ENCODE measurements around the gene SEMA3E.

The SEMA3E gene

DNA sequence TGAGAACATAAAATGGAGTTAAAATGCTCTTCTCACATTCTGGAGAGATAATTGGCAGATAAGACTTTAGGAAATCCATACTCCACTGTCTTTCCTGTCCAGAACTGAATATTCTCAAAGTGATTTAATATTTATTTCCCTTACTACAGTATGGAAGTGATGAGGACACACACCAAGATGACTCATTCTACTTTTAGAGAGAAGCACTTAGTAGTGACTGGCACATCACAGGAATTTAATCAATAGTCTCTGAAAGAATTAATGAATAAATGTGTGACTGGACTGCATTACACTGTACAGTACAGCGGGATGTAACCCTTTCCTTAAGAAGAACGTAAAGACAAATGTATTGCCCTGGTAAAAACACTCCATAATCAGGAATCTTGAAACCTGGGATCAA, 116.7 kb downstream of the SEMA3E start (continued):
- TF ChIP-seq, protein P1, sequence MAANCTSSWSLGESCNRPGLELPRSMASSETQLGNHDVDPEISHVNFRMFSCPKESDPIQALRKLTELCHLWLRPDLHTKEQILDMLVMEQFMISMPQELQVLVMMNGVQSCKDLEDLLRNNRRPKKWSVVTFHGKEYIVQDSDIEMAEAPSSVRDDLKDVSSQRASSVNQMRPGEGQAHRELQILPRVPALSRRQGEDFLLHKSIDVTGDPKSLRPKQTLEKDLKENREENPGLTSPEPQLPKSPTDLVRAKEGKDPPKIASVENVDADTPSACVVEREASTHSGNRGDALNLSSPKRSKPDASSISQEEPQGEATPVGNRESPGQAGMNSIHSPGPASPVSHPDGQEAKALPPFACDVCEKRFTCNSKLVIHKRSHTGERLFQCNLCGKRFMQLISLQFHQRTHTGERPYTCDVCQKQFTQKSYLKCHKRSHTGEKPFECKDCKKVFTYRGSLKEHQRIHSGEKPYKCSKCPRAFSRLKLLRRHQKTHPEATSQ (tag by site-specific recombination; IDR thresholded peaks at IDR 0.05): no peak
- no peak for TF ChIP-seq ZNF596 (tag by site-specific recombination; IDR thresholded peaks at IDR 0.05)
- no peak for TF ChIP-seq YY2 (tag by site-specific recombination; IDR thresholded peaks at IDR 0.05)

DNA sequence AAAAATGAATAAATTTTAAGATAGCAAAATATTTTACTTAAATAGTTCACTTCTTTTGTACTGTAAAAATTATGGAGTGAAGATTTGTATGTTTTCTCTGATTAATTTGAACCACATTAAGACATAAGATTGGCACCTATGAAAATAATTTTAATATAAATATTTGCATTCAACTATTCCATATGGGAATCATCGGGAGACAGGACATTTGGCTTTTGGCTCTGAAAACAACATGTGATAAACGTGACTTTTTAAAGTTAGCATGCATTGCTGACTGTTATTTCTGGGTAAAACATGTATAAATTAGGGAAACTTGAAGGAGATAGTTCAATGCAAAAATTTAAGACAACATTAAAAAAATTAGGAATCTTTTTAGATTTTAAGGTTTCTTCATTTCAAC, 117.2 kb downstream of the SEMA3E start:
- ChIA-PET CTCF (no interaction called here), POLR2A (no interaction called here)
- Histone ChIP-seq H3K4me1 (ENCODE audit: control insufficient read depth, insufficient read depth, low read length) (no peaks in the 10 kb centered on the region), H3K9me3 (ENCODE audit: control insufficient read depth, insufficient read depth, low read depth, low read length) (no peaks in the 10 kb centered on the region), H3K27ac (ENCODE audit: extremely low read depth, low read depth, low read length) (no peak overlapping the region), H3K4me3 (ENCODE audit: low read depth, low read length) (no peak overlapping the region), H3K36me3 (ENCODE audit: control insufficient read depth in 2 of 2, insufficient read depth in 1 of 2, low read length in 2 of 2) (no peaks in the 10 kb centered on the region)
- TF ChIP-seq, protein P2, sequence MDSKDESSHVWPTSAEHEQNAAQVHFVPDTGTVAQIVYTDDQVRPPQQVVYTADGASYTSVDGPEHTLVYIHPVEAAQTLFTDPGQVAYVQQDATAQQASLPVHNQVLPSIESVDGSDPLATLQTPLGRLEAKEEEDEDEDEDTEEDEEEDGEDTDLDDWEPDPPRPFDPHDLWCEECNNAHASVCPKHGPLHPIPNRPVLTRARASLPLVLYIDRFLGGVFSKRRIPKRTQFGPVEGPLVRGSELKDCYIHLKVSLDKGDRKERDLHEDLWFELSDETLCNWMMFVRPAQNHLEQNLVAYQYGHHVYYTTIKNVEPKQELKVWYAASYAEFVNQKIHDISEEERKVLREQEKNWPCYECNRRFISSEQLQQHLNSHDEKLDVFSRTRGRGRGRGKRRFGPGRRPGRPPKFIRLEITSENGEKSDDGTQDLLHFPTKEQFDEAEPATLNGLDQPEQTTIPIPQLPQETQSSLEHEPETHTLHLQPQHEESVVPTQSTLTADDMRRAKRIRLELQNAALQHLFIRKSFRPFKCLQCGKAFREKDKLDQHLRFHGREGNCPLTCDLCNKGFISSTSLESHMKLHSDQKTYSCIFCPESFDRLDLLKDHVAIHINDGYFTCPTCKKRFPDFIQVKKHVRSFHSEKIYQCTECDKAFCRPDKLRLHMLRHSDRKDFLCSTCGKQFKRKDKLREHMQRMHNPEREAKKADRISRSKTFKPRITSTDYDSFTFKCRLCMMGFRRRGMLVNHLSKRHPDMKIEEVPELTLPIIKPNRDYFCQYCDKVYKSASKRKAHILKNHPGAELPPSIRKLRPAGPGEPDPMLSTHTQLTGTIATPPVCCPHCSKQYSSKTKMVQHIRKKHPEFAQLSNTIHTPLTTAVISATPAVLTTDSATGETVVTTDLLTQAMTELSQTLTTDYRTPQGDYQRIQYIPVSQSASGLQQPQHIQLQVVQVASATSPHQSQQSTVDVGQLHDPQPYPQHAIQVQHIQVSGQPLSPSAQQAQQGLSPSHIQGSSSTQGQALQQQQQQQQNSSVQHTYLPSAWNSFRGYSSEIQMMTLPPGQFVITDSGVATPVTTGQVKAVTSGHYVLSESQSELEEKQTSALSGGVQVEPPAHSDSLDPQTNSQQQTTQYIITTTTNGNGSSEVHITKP (tag by site-specific recombination; IDR thresholded peaks at IDR 0.05): no peak
- TF ChIP-seq ZNF654 (tag by site-specific recombination; IDR thresholded peaks at IDR 0.05; ENCODE audit: low read depth) (no peak), ZNF830 (tag by site-specific recombination; IDR thresholded peaks at IDR 0.05; ENCODE audit: low read depth) (no peak), ZNF768 (tag by site-specific recombination; IDR thresholded peaks at IDR 0.05) (no peak), ZNF76 (tag by site-specific recombination; IDR thresholded peaks at IDR 0.05; ENCODE audit: borderline replicate concordance, low read depth) (no peak), ZNF16 (tag by site-specific recombination; IDR thresholded peaks at IDR 0.05; ENCODE audit: low read depth) (no peak), ZNF214 (tag by site-specific recombination; IDR thresholded peaks at IDR 0.05; ENCODE audit: borderline replicate concordance) (no peak), ZNF350 (tag by site-specific recombination; IDR thresholded peaks at IDR 0.05) (no peak), ZNF10 (tag by site-specific recombination; IDR thresholded peaks at IDR 0.05) (no peak), ZNF623 (tag by site-specific recombination; IDR thresholded peaks at IDR 0.05) (no peak), HOXA7 (CRISPR knock-in tag; IDR thresholded peaks at IDR 0.05; ENCODE audit: borderline replicate concordance) (no peak), ZNF138 (tag by site-specific recombination; IDR thresholded peaks at IDR 0.05; ENCODE audit: borderline replicate concordance) (no peak), ZNF658 (tag by site-specific recombination; IDR thresholded peaks at IDR 0.05) (no peak), ZNF175 (tag by site-specific recombination; IDR thresholded peaks at IDR 0.05) (no peak)
- TF ChIP-seq, protein P3, sequence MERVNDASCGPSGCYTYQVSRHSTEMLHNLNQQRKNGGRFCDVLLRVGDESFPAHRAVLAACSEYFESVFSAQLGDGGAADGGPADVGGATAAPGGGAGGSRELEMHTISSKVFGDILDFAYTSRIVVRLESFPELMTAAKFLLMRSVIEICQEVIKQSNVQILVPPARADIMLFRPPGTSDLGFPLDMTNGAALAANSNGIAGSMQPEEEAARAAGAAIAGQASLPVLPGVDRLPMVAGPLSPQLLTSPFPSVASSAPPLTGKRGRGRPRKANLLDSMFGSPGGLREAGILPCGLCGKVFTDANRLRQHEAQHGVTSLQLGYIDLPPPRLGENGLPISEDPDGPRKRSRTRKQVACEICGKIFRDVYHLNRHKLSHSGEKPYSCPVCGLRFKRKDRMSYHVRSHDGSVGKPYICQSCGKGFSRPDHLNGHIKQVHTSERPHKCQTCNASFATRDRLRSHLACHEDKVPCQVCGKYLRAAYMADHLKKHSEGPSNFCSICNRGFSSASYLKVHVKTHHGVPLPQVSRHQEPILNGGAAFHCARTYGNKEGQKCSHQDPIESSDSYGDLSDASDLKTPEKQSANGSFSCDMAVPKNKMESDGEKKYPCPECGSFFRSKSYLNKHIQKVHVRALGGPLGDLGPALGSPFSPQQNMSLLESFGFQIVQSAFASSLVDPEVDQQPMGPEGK (tag by site-specific recombination; IDR thresholded peaks at IDR 0.05): no peak
- TF ChIP-seq, protein P4, sequence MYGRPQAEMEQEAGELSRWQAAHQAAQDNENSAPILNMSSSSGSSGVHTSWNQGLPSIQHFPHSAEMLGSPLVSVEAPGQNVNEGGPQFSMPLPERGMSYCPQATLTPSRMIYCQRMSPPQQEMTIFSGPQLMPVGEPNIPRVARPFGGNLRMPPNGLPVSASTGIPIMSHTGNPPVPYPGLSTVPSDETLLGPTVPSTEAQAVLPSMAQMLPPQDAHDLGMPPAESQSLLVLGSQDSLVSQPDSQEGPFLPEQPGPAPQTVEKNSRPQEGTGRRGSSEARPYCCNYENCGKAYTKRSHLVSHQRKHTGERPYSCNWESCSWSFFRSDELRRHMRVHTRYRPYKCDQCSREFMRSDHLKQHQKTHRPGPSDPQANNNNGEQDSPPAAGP (tag by site-specific recombination; IDR thresholded peaks at IDR 0.05): no peak
- TF ChIP-seq, protein P5, sequence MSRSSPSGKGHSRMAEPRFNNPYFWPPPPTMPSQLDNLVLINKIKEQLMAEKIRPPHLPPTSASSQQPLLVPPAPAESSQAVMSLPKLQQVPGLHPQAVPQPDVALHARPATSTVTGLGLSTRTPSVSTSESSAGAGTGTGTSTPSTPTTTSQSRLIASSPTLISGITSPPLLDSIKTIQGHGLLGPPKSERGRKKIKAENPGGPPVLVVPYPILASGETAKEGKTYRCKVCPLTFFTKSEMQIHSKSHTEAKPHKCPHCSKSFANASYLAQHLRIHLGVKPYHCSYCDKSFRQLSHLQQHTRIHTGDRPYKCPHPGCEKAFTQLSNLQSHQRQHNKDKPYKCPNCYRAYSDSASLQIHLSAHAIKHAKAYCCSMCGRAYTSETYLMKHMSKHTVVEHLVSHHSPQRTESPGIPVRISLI (tag by site-specific recombination; IDR thresholded peaks at IDR 0.05): no peak
- TF ChIP-seq, protein P6, sequence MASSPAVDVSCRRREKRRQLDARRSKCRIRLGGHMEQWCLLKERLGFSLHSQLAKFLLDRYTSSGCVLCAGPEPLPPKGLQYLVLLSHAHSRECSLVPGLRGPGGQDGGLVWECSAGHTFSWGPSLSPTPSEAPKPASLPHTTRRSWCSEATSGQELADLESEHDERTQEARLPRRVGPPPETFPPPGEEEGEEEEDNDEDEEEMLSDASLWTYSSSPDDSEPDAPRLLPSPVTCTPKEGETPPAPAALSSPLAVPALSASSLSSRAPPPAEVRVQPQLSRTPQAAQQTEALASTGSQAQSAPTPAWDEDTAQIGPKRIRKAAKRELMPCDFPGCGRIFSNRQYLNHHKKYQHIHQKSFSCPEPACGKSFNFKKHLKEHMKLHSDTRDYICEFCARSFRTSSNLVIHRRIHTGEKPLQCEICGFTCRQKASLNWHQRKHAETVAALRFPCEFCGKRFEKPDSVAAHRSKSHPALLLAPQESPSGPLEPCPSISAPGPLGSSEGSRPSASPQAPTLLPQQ (tag by site-specific recombination; IDR thresholded peaks at IDR 0.05): no peak
- TF ChIP-seq, protein P7, sequence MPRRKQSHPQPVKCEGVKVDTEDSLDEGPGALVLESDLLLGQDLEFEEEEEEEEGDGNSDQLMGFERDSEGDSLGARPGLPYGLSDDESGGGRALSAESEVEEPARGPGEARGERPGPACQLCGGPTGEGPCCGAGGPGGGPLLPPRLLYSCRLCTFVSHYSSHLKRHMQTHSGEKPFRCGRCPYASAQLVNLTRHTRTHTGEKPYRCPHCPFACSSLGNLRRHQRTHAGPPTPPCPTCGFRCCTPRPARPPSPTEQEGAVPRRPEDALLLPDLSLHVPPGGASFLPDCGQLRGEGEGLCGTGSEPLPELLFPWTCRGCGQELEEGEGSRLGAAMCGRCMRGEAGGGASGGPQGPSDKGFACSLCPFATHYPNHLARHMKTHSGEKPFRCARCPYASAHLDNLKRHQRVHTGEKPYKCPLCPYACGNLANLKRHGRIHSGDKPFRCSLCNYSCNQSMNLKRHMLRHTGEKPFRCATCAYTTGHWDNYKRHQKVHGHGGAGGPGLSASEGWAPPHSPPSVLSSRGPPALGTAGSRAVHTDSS (tag by site-specific recombination; IDR thresholded peaks at IDR 0.05): no peak
